ENCODE data around the gene KIAA0319L. TPM values are rescaled to one million over a fixed set of nuclear protein-coding genes. Genes with fewer than 3 reads are reported as not detected.

Gene KIAA0319L
- total and polyA plus RNA-seq, 2 donors, result 18.3 to 60.0 TPM

- no peaks in the 10 kb centered on the region for H3K4me1 ChIP-seq (ENCODE audit: insufficient read depth)
- DNase-seq (ENCODE audit: extremely low spot score), result no peak
- H3K4me3 ChIP-seq (ENCODE audit: low read depth, low read length), result no peak overlapping the region
- no peaks in the 10 kb centered on the region for H3K36me3 ChIP-seq (ENCODE audit: insufficient read depth)
- 63% methylated on average over 4 of the region's 4 CpGs for WGBS
- H3K27ac ChIP-seq (ENCODE audit: low read depth), result no peak overlapping the region
Measured at GRCh38 chr1:35555212-35555584, 2.0 kb downstream of the KIAA0319L start.

- WGBS, result 44% methylated on average over 7 of the region's 7 CpGs
- Histone ChIP-seq H3K4me1 (ENCODE audit: insufficient read depth) (no peaks in the 10 kb centered on the region), H3K4me3 (ENCODE audit: low read depth, low read length) (no peak overlapping the region), H3K36me3 (ENCODE audit: insufficient read depth) (no peaks in the 10 kb centered on the region), H3K27ac (ENCODE audit: low read depth) (no peak overlapping the region)
- no peak for DNase-seq (ENCODE audit: extremely low spot score)
Measured at GRCh38 chr1:35554266-35555211, 2.7 kb downstream of the KIAA0319L start.

GRCh38 chr1:35553851-35554250 is 3.4 kb downstream of the KIAA0319L start:
- Histone ChIP-seq H3K36me3 (ENCODE audit: insufficient read depth) (peaks cover 1% of the 10 kb centered on the region), H3K27ac (ENCODE audit: low read depth) (no peak overlapping the region), H3K4me1 (ENCODE audit: insufficient read depth) (no peaks in the 10 kb centered on the region), H3K4me3 (ENCODE audit: low read depth, low read length) (no peak overlapping the region)
- no peak for DNase-seq (ENCODE audit: extremely low spot score)
- WGBS, result 60% methylated on average over 2 of the region's 2 CpGs

- WGBS, result 97% methylated on average over 1 of the region's 1 CpG
- DNase-seq (ENCODE audit: extremely low spot score), result no peak
- no peak overlapping the region for H3K4me3 ChIP-seq (ENCODE audit: low read depth, low read length)
- peaks cover 3% of the 10 kb centered on the region for H3K36me3 ChIP-seq (ENCODE audit: insufficient read depth)
- no peaks in the 10 kb centered on the region for H3K4me1 ChIP-seq (ENCODE audit: insufficient read depth)
- no peak overlapping the region for H3K27ac ChIP-seq (ENCODE audit: low read depth)
Measured at GRCh38 chr1:35546614-35547013, 10.6 kb downstream of the KIAA0319L start.

DNA sequence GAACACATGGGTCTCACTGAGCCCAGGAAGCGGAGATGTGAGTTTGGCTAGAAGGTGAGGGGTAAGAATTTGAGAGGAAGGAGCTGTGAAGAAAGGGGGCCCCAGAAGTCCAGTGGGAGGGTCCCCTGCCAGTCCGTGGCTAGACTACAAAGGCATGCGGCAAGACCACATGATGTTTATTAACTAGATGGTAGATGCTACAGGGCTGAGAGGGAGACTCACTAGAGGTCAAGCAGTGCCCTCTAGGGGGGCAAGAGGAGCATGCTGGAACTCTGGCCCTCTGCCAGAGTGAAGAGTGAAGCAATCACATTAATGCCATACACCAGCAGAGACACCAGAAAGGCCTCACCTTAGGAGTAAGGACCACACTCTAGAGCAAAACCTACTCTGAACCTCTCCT is 12.2 kb downstream of the KIAA0319L start:
- WGBS, result 58% methylated on average over 3 of the region's 3 CpGs
- Histone ChIP-seq H3K4me3 (ENCODE audit: low read depth, low read length) (no peak overlapping the region), H3K4me1 (ENCODE audit: insufficient read depth) (peaks cover under 1% of the 10 kb centered on the region), H3K27ac (ENCODE audit: low read depth) (no peak overlapping the region), H3K36me3 (ENCODE audit: insufficient read depth) (peaks cover 3% of the 10 kb centered on the region)
- no peak for DNase-seq (ENCODE audit: extremely low spot score)

GRCh38 chr1:35539824-35540261 is 17.4 kb downstream of the KIAA0319L start:
- DNase-seq (ENCODE audit: extremely low spot score), result no peak
- Histone ChIP-seq H3K36me3 (ENCODE audit: insufficient read depth) (no peaks in the 10 kb centered on the region), H3K4me1 (ENCODE audit: insufficient read depth) (peaks cover 2% of the 10 kb centered on the region), H3K4me3 (ENCODE audit: low read depth, low read length) (no peak overlapping the region), H3K27ac (ENCODE audit: low read depth) (no peak overlapping the region)
- WGBS, result 5% methylated on average over 1 of the region's 1 CpG

DNA sequence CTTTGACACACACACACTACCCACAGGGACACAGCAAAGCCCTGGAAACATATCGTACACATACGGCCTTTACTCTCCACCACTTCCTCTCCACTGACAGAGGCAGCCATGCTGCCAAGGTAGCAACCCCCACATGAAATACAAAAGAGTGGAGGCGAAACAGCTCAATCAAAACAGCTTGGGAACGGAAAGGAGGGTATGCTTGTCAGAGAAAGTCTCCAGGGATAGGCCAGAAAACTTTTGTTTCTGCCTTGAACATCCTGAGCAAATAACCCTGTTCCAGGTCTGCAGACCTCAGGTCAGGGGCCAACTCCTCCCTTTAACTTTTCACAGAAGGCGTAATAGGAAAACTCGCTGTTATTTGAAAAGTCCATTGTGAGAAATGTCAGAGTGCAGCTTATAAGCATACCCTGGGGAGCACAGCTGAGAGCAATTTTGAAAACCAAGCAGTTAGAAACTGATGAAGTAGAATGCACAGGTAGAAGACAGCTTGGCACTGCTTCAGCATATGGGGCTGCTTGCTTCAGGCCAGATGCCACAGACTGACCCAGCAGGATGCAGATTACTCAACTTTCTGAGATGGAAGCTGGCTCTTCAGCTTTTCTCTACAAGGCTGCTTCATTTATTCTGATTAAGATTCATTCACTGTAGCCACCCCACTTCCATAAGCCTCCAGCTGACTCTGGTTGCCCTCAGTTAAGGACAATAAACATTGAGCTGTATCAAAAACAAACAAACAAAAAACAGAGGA is 18.0 kb downstream of the KIAA0319L start:
- DNase-seq (ENCODE audit: extremely low spot score), result no peak
- Histone ChIP-seq H3K27ac (ENCODE audit: low read depth) (no peak overlapping the region), H3K4me1 (ENCODE audit: insufficient read depth) (peaks cover 2% of the 10 kb centered on the region), H3K4me3 (ENCODE audit: low read depth, low read length) (no peak overlapping the region), H3K36me3 (ENCODE audit: insufficient read depth) (no peaks in the 10 kb centered on the region)
- WGBS, result 61% methylated on average over 6 of the region's 6 CpGs

DNA sequence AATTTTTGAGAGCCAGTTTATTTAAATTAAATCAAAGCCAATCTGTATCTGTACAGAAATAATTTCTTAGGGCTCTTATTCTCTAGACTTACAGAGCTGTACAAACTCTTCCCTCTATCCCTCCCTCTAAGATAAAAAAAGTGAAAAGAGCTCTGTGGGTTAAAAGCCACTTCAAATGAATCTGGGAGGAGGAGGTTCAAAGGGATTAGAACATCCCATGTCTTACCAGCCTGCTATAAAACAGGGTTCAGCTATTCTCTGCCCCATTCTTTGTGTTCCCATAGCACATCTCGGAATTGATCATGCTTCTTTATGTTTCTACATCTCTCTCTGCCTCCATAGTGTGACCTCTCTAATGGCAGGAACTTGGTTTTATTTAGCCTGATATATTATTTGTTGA is 19.4 kb downstream of the KIAA0319L start:
- H3K4me1 ChIP-seq (ENCODE audit: insufficient read depth), result peaks cover 2% of the 10 kb centered on the region
- H3K27ac ChIP-seq (ENCODE audit: low read depth), result no peak overlapping the region
- 86% methylated on average over 1 of the region's 1 CpG for WGBS

DNA sequence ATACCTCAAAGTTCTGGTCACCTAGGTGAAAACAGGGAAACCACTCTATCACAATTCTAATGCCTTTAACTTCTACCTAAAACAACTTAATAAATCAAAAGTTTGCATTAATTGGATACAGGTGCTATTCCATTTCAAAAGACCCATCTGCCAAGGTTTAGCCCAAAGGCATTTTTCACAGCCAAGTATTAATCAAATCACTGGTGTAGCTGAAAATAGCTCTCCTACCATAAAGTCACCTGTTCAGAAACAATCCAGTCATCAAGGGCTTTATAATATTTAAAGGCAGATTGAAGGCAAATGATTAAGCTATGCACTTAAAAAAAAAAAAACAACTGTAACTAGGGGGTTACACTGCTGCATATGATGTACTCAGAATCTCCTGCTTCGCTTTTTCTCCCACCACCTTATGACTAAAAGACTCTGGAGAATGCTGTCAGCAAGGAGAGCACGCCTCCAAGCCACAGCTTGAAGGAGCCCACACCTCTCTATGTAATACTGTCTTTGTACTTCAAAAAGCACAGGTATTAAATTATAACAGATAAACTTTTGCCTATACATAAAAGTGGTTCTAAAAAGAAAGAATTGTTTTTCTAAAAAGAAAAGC is 20.5 kb downstream of the KIAA0319L start:
- Histone ChIP-seq H3K27ac (ENCODE audit: low read depth) (no peak overlapping the region), H3K4me3 (ENCODE audit: low read depth, low read length) (no peak overlapping the region), H3K36me3 (ENCODE audit: insufficient read depth) (no peaks in the 10 kb centered on the region), H3K4me1 (ENCODE audit: insufficient read depth) (peaks cover 2% of the 10 kb centered on the region)
- no peak for DNase-seq (ENCODE audit: extremely low spot score)
- WGBS, result 93% methylated on average over 2 of the region's 2 CpGs

More for the DNA sequence above, 19.4 kb downstream of the KIAA0319L start:
- no peak for DNase-seq (ENCODE audit: extremely low spot score)
- H3K36me3 ChIP-seq (ENCODE audit: insufficient read depth), result no peaks in the 10 kb centered on the region
- H3K4me3 ChIP-seq (ENCODE audit: low read depth, low read length), result no peak overlapping the region

- Histone ChIP-seq H3K4me1 (ENCODE audit: insufficient read depth) (peaks cover 2% of the 10 kb centered on the region), H3K27ac (ENCODE audit: low read depth) (no peak overlapping the region), H3K36me3 (ENCODE audit: insufficient read depth) (no peaks in the 10 kb centered on the region), H3K4me3 (ENCODE audit: low read depth, low read length) (no peak overlapping the region)
- DNase-seq (ENCODE audit: extremely low spot score), result no peak
Measured at GRCh38 chr1:35535243-35535642, 22.0 kb downstream of the KIAA0319L start.

GRCh38 chr1:35533586-35533985 is 23.6 kb downstream of the KIAA0319L start:
- WGBS, result 26% methylated on average over 1 of the region's 1 CpG
- DNase-seq (ENCODE audit: extremely low spot score), result no peak
- no peak overlapping the region for H3K27ac ChIP-seq (ENCODE audit: low read depth)
- H3K4me1 ChIP-seq (ENCODE audit: insufficient read depth), result no peaks in the 10 kb centered on the region
- H3K4me3 ChIP-seq (ENCODE audit: low read depth, low read length), result no peak overlapping the region
- H3K36me3 ChIP-seq (ENCODE audit: insufficient read depth), result no peaks in the 10 kb centered on the region

DNA sequence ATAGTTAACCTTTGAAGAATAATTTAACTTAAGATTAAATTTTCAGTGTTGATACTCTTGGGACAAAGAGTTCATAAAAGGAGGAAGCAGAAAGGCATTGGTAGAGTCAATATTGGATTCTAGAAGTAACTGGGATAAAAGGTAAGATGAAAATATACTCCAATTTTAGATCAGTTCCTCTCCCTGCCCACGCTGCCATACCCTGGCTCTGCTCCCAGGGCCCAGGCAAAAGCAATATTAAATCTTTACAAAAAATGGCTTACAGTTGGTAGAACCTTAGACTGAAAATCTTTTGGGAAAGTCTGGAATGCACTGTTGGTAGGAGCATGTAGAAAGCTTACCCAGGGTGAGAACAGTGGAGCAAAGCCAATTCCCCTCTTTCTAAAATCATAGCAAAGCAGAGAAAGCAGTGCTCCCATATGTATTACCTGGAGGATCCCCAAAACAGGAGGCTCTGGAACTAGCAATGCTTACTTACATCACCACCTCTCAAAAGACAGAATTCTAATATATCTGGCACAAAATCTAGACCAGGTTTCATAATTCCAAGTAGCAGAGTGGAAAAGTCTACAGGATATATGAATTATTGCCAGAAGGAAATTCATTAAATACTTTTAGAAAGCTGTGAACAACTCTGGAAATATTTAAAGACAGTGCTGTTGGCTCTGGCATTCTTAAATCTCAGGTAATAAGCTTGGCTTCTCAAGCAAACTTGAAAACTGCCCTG is 24.5 kb downstream of the KIAA0319L start:
- DNase-seq (ENCODE audit: extremely low spot score), result no peak
- WGBS, result 72% methylated on average over 1 of the region's 1 CpG
- Histone ChIP-seq H3K4me3 (ENCODE audit: low read depth, low read length) (no peak overlapping the region), H3K36me3 (ENCODE audit: insufficient read depth) (no peaks in the 10 kb centered on the region), H3K4me1 (ENCODE audit: insufficient read depth) (no peaks in the 10 kb centered on the region), H3K27ac (ENCODE audit: low read depth) (no peak overlapping the region)

DNA sequence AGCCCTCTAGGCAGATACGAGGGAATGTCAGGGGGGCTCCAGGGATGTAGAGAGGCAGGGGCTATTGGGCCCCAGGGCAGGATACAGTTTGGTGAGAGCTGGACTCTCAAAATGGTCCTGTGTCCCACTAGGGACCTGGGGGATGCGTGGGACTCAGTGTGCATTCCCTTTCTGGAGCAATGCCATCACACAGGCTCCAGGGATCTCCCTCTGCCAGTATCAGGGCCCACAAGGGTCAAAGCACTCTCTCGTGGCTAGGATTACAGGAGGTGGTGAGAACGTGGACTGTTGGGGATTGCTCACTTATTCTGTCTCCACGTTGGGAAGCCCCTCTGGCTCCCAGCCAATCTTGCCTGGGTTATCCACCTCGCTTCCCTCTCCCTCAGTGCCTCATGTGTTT is 25.8 kb downstream of the KIAA0319L start:
- 83% methylated on average over 6 of the region's 6 CpGs for WGBS
- H3K4me3 ChIP-seq (ENCODE audit: low read depth, low read length), result no peak overlapping the region
- no peaks in the 10 kb centered on the region for H3K36me3 ChIP-seq (ENCODE audit: insufficient read depth)
- H3K4me1 ChIP-seq (ENCODE audit: insufficient read depth), result no peaks in the 10 kb centered on the region
- no peak for DNase-seq (ENCODE audit: extremely low spot score)
- H3K27ac ChIP-seq (ENCODE audit: low read depth), result no peak overlapping the region
